NCI-H2227 (cell line): ENCODE measurements around the gene RNASET2.
"Not testable (repeated sequence)": the region's sequence is repeated elsewhere in the genome, so short reads cannot be mapped to it uniquely, and the experiment has no call there.

Experiments
- DNase-seq: peaks from one replicate; lab custom pipeline; 2025; ENCODE audit not compliant: unreplicated experiment; lab: John Stamatoyannopoulos, UW

RNASET2 gene

DNA sequence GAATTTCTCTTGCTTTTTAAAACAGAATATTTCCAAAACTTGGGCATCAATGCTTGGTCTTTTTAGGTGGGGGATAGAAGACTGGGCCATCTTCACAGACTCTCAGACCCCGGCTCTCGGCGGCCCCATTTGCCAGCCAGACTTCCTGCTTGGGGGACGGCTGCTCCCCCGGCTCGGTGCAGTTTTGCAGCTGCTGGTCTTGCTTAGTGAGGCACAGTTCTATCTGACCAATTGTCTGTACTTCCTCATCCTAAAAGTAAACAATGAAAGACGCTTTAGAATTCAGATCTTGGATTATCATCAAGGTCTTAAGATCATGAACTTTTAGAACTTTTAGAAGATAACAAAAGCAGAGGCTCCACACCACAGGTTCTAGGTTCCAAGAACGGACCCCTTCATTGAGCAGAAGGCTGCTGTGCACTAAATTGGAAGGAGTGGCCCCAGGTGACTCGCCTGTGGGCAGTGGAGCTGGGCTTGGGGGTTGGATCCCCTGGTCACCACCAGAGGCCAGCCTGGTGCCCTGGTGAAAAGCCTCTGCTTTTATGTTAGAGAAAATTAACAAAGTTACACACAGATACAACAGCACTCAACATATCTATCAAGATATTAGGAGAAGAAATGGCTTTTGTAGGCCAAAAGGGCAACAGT, 26.7 kb downstream of the RNASET2 start:
- no peak for DNase-seq

DNA sequence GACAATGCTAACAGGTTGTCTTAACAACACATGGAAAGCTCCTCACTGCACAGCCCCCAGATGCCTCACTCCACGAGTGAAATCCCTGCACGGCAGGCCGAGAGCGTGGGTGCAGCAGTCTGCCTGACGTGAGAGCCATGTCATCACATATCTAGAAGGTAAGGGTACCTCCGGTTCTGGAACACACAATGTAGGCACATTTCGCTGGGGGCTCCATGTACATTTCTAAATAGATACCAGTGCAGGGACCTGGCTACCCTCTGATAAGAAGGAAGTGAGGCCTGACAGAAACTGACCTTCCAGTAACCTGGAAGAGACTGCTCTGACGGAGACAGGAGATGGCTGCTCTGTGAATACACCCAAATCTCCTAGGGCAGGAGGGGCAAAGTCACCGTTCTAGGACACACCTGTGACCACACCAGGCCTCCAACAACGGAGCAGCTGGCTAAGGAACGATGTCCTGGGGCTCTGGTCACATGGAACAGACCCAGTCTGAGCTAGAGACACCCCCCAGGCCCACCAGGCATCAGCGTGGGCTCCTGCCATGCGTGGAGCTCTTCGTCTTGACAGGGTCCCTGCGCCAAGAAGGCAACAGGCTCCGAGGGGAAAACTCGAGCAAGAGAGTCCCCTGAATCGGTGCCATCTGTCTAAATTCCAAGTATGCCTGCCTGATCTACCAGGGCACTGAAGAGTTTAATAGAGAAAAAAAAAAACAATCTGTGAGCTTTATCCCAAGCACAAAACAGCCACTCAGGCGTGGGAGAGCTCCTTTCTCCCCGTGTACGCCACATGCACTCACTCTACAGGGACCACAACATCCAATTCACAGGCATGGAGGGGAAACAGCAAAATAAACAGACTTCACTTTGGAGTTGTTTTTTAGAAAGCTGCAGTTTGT, 27.5 kb downstream of the RNASET2 start:
- DNase-seq = no peak

DNA sequence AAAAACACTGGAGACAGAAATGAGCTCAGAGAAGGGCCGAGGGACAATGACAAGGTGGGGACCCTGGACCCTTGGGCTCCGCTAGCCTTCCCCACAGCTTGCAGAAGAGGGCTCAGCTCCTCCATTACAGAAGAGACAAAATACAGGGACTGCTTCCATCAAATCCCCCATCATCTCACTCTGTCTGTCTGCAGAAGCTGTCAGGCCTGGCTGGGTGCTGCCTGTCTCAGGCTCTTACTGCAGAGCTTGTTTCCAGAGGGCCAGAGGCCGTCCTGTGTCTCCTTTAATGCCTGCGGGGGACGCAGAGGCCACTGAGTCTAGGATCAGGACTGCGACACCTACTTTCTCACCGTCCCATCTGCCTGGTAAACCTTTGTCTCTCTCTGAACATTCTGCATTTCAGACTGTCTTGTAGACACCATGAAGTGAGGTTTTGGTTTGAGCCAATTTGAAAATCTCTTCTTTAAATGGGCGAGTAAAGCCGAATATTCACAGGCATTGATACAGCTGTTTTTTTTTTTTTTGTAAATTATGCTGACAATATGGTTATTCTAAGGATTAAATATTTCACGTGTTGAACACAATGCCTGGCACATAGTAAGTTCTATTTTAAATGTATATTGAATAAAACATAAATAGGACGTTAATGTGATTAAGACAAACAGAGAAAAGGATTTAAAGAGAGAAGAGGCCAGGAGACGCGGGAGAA, 28.3 kb downstream of the RNASET2 start:
- DNase-seq = no peak

DNA sequence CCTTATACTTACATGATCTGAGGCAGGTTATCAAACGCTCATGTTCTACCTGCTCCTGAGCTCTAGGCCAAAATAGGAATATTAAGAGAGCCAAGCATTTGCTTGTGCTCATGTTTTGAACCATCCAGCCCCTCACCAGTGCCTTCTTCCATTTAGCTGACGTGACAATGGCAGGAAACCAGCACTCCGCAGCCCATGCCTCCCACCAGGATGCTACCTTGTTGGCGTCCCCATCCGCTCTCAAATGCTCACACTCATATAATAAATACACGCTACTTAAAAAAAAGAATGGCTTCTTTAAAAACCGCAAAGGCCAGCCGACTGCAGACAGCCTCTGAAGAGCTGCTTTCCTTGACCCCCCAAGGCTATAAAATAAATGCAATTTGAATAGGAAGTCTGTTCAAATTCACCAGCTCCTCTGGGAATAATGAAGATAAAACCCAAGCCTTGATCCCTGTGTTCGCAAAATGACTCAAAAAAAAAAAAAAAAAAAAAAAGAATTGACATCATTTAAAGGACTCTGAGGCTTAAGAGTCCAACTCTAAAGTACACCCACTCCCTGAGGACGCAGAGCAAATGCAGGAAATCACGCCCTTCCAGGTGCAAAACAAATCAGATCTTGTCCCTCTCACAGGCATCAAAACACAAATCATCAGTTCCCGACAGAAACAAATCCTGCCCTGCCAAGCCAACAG, 29.0 kb downstream of the RNASET2 start:
- DNase-seq = no peak

DNA sequence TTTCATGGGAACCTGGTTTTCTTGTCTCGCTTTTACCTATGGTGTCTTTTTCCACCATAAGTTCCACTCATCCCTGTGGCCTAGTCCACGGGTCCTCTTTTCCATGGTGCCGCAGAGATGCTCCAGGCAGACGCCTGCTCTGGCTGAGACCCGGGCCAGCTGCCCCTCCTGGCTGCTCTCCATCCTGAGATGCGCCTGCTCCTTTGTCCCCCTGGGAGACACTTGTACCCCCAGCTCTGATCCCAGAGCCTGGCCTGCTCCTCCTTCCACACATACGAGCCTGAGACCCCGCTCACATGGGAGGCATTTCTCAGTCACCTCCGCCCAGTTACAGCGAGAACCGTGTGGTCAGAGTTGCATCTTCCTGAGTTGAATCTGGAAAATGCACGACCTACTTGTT, 29.6 kb downstream of the RNASET2 start:
- no peak for DNase-seq

DNA sequence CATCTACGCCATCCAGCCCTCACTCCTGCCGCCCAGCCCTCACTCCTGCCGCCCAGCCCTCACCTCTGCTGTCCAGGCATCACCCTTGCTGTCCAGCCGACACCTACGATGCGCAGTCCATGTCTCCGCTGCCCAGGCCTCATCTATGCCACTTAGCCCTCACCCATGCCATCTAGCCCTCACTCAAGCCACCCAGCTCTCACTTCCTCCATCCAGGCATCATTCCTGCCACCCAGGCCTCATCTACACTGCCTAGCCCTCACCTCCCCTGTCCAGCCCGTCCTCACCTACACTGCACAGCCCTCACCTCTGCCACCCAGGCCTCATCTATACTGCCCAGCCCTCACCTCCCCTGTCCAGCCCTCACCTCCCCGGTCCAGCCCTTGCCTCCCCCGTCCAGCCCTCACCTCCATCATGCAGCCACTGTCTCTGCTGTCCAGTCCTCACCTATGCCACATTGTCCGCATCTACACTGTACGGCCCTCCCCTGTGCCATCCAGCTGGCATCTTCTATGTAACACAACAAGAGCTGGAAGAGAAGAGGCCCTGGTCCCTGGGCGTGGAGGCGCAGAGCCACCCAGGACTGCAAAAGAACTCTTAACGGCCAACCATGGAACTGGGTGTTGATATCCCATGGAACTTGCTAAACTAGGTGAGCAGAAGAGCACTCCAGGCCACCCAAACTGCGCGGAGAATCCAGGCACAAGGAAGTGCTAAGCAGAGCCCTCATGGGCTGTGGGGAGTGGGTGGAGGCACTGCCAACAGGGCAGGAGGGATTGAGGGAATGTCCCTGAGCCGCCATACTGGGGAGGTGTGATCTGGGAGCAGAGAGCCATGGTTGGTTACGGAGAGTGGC, 31.0 kb downstream of the RNASET2 start:
- no peak for DNase-seq

DNA sequence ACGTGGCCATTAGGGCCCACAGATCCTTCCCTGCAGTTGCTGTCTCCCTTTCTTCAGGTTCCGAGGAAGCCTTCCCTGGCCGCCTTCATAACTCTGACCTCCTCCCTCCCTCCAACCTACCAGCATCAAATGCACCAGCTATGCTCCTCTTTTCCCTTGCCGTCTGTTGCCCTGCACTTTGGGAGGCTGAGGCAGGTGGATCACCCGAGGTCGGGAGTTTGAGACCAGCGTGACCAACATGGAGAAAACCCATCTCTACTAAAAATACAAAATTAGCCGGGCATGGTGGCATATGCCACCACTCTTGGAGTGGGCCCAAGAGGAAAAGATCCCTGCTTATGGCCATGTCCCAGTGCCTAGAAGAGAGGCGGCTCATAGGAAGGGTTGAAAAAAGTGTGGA, 31.8 kb downstream of the RNASET2 start:
- DNase-seq = no peak

DNA sequence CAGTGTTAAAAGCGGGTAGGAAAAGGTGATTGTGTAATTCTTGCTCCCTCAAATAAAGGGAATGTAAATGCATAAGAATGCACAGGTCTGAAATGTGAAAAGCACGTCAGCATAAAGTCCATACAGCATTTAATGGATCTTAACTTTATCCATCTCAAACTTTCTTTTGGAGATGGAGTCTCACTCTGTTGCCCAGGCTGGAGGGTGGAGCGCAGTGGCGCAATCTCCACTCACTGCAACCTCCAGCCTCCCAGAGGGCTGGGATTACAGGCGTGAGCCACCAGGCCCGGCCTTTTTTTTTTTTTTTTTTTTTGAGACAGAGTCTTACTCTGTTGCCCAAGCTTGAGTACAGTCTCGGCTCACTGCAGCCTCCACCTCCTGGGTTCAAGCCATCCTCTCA, 33.4 kb downstream of the RNASET2 start:
- DNase-seq = no peak

DNA sequence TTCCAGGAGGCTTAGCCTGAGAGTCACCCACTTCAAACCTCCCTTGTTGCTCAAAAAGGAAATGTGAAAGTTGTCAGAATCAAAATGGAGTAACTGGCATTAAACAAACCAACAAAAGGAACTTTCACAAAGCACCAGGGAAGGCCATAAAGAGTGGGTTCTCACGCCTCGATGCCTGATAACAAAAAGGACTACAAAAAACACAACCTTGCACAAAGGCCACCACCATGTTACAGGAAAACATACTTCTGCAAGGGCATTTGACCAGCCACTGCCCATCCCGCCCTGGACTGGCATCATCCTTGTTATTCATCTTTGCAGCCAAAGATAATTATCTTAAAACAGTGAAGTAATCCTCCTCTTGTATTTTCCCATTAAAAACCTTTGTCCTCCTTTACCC, 34.8 kb downstream of the RNASET2 start:
- DNase-seq = no peak

DNA sequence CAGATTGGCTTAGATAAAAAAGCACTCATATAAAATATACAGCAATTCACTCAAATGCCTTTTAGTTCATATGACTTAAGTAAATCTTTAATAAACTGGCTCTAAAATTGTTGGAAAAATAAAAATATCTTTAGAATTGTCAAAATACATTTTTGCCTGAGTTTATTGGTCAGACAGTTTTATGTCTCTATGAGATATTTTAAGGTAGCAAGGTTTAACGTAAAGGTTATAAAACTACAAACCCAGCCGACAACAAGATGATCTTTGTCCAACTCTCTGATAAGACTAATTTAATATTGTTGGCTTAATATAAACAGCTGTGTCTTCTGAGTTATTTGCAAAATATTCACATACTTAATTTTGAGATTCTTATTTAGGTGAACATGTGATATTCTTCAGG, 39.5 kb downstream of the RNASET2 start:
- DNase-seq = no peak

DNA sequence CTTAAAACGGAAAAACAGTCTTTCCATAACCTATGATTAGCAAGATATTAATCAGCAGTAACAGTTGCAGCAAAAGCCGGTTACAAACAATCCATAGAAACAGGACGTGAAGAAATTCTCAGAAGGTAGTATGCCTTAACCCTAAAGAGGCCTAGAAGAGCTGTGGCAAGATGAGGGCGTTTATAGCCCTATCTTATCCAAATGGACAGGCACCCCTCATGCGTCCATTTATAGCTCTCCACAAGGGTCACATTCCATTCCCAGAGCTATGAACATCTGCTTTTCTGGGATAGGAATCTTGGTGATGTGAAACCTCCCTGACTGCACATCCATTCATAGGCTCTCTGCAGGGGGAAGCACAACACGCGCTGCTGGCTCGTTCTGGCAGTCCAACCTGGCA, 40.9 kb downstream of the RNASET2 start:
- not testable (repeated sequence) for DNase-seq

DNA sequence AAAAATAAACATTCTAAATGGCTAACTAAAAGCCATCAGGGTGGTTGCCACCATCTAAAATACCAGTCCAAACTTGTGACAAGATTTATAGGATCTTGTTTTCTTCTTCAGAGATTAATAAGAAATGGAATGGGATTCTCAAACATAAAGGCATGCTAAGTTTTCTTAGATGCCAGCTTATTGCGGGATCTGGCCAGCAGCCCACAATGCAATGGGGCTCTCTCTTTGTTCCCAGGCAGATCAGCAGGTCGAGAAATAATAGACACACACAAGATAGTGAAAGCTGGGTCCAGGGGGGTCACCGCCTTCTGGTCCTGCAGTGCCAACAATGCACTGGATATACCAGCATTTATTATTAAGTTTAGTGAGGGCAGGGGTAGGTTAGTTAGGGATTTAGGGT, 41.4 kb downstream of the RNASET2 start:
- DNase-seq = not testable (repeated sequence)

DNA sequence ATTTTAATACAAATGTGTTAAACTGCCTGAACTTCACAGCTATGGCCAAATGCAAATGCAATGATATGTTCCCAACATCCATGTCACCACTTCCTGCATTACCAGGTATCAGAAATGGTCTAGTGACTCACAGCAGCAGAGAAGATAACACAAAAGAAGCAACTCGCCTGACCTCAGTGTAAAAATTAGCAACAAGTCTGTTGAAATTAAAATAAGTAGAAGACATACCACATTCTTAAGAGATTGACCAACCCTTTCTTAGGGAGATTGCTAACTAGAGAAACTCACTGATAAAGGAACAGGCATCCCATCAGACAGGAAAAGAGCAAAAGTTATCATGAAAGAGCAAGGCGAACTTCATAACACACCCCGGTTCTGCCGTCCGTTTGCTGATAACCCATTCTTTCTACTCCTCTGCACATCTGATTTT, 45.1 kb downstream of the RNASET2 start:
- DNase-seq = no peak

DNA sequence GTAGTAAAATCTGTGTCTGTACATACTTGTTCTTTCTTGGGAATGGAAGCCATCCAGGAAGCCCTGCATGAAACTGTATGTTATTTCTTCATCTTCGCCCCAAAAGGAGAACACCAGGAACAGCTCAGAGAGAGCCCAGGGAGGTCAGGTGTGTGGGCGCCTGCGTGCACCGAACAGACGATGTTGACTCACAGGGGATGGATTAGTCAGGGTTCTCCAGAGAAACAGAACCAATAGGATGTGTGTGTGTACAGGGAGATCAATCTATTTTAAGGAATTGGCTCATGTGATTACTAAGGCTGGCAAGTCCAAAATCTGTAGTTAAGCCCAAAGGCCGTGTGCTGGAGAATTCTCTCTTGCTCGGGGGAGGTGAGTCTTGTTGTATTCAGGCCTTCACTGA, 45.7 kb downstream of the RNASET2 start:
- DNase-seq = no peak

DNA sequence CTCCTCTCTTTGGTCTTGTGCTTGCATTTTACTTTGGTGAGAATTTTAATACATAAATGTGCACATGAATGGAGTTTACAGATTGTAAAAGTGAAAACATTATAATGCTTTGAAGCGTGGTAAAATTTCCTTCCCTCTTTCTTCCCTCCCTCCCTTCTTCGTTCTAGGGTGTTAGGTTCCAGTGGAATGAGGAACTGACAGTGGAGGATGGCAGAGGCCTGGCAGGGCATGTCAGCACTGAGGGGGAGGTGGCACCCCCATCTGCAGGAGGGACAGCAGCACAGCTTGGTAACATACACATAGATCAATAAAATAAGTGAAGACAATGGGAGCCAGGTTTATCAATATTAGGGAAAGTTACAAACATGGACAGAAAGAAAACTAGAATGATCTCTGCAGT, 47.5 kb downstream of the RNASET2 start:
- no peak for DNase-seq

DNA sequence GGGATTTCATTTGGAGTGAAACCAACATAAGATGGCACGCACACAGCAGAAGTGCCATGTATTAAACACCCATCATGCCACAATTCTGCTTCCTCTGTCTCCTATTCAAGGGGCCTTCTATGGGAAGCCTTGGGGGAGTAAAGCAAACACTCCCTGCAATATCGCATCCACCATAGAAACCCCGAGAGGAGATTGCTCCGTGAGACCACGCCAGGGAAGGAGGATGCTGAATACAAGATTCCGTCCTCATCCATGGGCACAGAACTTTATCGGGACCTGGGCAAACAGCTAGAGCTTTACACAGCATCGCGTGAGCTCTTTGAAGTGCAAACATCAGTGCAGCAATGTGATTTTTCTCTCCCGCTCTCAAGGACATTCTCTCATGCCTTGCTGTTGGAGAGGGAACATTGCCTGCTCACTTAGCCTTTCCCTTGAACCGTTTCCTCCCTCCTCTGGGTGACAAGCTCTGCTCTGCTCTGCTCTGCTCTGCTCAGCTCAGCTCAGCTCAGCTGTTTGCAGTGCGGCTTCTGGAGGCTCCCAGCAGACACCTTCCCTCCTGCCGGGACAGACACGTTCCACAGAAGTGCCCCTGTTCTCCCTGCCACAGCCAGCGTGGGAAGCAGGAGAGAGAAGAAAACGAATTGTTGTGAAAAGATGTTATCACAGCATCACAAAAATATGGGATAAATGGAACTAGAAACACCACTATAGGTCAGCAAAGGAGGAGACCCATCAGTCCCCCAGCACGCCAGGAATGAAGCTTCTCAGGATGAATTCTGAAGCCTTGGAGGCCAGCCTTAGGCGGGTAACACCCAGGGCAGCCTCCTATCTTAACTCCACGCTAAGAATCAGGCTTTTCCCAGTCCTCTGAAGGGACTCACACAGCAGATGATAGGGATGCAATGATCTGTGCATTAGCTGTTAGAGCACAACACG, 48.2 kb downstream of the RNASET2 start:
- DNase-seq = no peak

DNA sequence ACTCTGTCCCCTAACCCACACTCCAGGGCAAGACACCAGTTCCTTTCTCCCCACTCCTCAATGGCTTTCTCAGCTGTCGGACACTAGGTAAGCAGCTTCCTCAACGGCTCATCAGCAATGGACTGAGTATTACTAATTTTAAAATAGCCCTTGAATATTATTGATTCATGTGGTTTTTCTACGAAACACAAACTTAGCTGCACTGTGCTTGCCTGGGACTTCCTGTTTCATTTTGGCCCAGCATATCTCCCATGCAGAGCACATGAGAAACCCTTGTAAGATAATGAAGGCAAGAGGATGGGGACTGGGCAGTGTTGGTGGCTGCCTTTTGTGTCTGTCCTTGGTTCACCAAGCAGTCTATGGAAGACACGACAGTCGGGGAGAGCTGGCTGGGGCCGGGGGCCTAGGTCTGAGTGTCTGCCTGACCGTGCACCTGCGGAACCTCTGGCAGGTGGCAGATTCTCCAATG, 48.9 kb downstream of the RNASET2 start:
- DNase-seq = no peak

DNA sequence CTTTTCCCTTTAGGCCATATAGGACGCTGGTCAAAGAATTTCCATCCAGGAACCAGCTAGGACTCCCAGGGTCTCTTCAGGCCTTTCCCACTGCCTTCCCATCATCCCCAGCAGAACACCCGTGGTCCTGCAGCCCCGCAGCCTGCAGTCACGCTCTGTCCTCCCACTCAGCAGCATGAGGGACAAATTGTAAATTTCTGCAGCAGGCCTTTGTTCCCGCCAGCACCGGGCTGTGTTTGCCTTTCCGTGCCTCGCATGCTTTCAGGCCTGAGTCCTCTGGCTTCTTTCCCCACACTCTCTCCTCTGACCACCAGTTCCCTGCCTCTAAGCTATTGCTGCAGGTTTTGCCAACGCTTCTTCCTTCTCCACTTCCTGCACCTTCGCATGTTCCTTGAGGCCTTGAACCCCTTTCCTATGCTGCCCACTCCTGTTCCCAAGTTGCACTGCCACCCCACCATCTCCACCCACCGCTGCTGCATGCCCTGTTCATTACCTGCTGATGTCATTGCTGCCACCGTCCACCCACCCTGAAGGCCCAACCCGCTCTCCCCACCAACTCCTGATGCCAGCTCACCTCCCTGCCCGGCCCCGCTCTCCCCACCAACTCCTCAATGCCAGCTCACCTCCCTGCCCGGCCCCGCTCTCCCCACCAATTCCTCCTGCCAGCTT, 49.8 kb downstream of the RNASET2 start:
- DNase-seq = no peak
